HFF-Myc (cell line): ENCODE data around the gene VSIG10.

ENCODE experiments used
- DNase-seq: peaks from one replicate; pipeline ENCODE4 v3.0.0-alpha.2; 2011; ENCODE audit warnings: low read depth; ENCODE audit errors: extremely low read depth
- H3K4me3 ChIP-seq: replicated peaks from 2 replicates; pipeline ENCODE4 v1.5.1; 2011; ENCODE audit warnings: low read depth, mild to moderate bottlenecking, control low read depth, low read length
- CTCF ChIP-seq: IDR thresholded peaks from 2 replicates; pipeline ENCODE4 v1.5.1; 2012; ENCODE audit warnings: mild to moderate bottlenecking, low read depth, low read length, control low read depth; ENCODE audit errors: missing control alignments

VSIG10 gene

GRCh38 chr12:118015944-118016343 is 87.9 kb downstream of the VSIG10 start:
- H3K4me3 ChIP-seq = peak overlapping the region; percentile 84
- DNase-seq = no peak
- no peak for TF ChIP-seq CTCF

- TF ChIP-seq CTCF = no peak
- no peak for DNase-seq
- H3K4me3 ChIP-seq = no peak overlapping the region
Measured at GRCh38 chr12:118015306-118015705, 88.5 kb downstream of the VSIG10 start.
